K562 (cell line): ENCODE results near the gene ENO3. TPM values are rescaled to one million over a fixed set of nuclear protein-coding genes. Genes with fewer than 3 reads are reported as not detected.

Experiments
- BRD4 ChIP-seq: fragments of 200-600 bp; sonication (generic); IDR thresholded peaks from 2 replicates; pipeline ENCODE4 v1.6.1; 2017; ENCODE audit warnings: inconsistent platforms
- CSDE1 ChIP-seq, 2 experiments: fragments of 450-650 bp; IDR thresholded peaks; 2 replicates each; pipeline ENCODE4 v1.6.1; 2016; ENCODE audit warnings: mild to moderate bottlenecking in 1 of 2
- ETV5 ChIP-seq: sonication (generic); formaldehyde crosslinking; IDR thresholded peaks from 2 replicates; pipeline ENCODE4 v1.4.0; 2020; ENCODE audit warnings: low read depth, mild to moderate bottlenecking, missing genetic modification reagents
- FIP1L1 ChIP-seq: fragments of 200-400 bp; formaldehyde crosslinking; IDR thresholded peaks from 2 replicates; pipeline ENCODE4 v1.6.1; 2018; ENCODE audit warnings: mild to moderate bottlenecking, low read depth, low read length; ENCODE audit not compliant: poor library complexity, severe bottlenecking
- GATA2 ChIP-seq: sonication (generic); formaldehyde crosslinking; IDR thresholded peaks from 2 replicates; pipeline ENCODE4 v1.4.0; 2020; ENCODE audit warnings: mild to moderate bottlenecking, missing genetic modification reagents
- MYC ChIP-seq, 2 experiments: fragments of 250-450 bp in 1 of 2; sonication (Bioruptor Pico) in 1 of 2; IDR thresholded peaks; 2 replicates each; pipeline versions ENCODE4 v1.5.1 to v1.6.1; 2012 to 2021; ENCODE audit warnings: low read depth in 2 of 2, borderline replicate concordance in 1 of 2, improper control_type of control experiment in 1 of 2, low read length in 1 of 2, mild to moderate bottlenecking in 1 of 2, moderate library complexity in 1 of 2
- PHF8 ChIP-seq: fragments of 200-600 bp; sonication (generic); IDR thresholded peaks from 2 replicates; pipeline ENCODE4 v1.6.1; 2012; ENCODE audit warnings: mixed run types, mild to moderate bottlenecking, inconsistent platforms, low read length, moderate library complexity, borderline replicate concordance
- RBBP5 ChIP-seq: fragments of 200-600 bp; sonication (generic); IDR thresholded peaks from 2 replicates; pipeline ENCODE4 v1.6.1; 2012; ENCODE audit warnings: borderline replicate concordance, mild to moderate bottlenecking, low read length, control low read depth, inconsistent platforms; ENCODE audit not compliant: insufficient read depth, poor library complexity, severe bottlenecking
- SRSF1 ChIP-seq: fragments of 200-400 bp; formaldehyde crosslinking; IDR thresholded peaks from 2 replicates; pipeline ENCODE4 v1.6.1; 2017; ENCODE audit warnings: mild to moderate bottlenecking, low read depth, low read length, moderate library complexity
- VEZF1 ChIP-seq: fragments of 200-800 bp; sonication (Bioruptor generic); IDR thresholded peaks from 2 replicates; pipeline ENCODE4 v1.6.1; 2017; ENCODE audit warnings: missing genetic modification characterization, missing compliant biosample characterization
- YY1 ChIP-seq, 3 experiments: IDR thresholded peaks; 2 replicates each; pipeline ENCODE4 v1.6.1; 2011; ENCODE audit warnings: low read length in 2 of 3, mild to moderate bottlenecking in 2 of 3, moderate library complexity in 2 of 3, borderline replicate concordance in 1 of 3, control low read depth in 1 of 3, low read depth in 1 of 3; ENCODE audit not compliant: insufficient read depth in 3 of 3, insufficient replicate concordance in 2 of 3, control insufficient read depth in 1 of 3, insufficient read length in 1 of 3; ENCODE audit errors: extremely low read depth in 1 of 3
- ZNF184 ChIP-seq: sonication (generic); formaldehyde crosslinking; IDR thresholded peaks from 2 replicates; pipeline ENCODE4 v1.5.0; 2020; ENCODE audit warnings: missing genetic modification reagents
- ZNF253 ChIP-seq: fragments of 250-450 bp; sonication (Bioruptor Pico); conservative IDR thresholded peaks from 2 replicates; pipeline ENCODE4 v1.6.1; 2021; ENCODE audit warnings: mild to moderate bottlenecking
- ZNF277 ChIP-seq: fragments of 250-450 bp; sonication (Bioruptor Pico); IDR thresholded peaks from 2 replicates; pipeline ENCODE4 v1.8.0; 2022; ENCODE audit warnings: inconsistent platforms, mild to moderate bottlenecking, moderate library complexity, borderline replicate concordance
- ZNF280B ChIP-seq: fragments of 250-450 bp; sonication (Bioruptor Pico); IDR thresholded peaks from 2 replicates; pipeline ENCODE4 v1.5.1; 2021; ENCODE audit warnings: mild to moderate bottlenecking
- ZNF695 ChIP-seq: fragments of 450-650 bp; formaldehyde crosslinking; IDR thresholded peaks from 2 replicates; pipeline ENCODE4 v1.4.0; 2020; ENCODE audit warnings: mild to moderate bottlenecking, moderate library complexity
- polyA plus RNA-seq, 8 experiments: library from polyadenylated mRNA; depleted of rRNA in 4 of 8; stranded (reverse) in 5 of 8; unstranded in 3 of 8; fragments of >200 nt; fragmentation: Nextera tagmentation in 2 of 8; fragmentation: Illumina TruSeq in 1 of 8; extraction: Ambion mirVana in 2 of 8; extraction: Trizol in 1 of 8; gene quantifications; 2 replicates each; pipeline versions ENCODE4 v1.2.1 to v1.2.3, GENCODE V29; 2011 to 2014; ENCODE audit warnings: inconsistent platforms in 1 of 8, missing spikeins in 1 of 8
- total RNA-seq, 7 experiments: library from RNA; depleted of rRNA in 6 of 7; stranded (reverse); fragments of >200 nt in 6 of 7; fragmentation: Illumina TruSeq in 2 of 7; extraction: Trizol in 2 of 7; gene quantifications; 2 replicates each; pipeline versions ENCODE4 v1.2.1 to v1.2.3, GENCODE V29; 2011 to 2021; ENCODE audit warnings: low replicate concordance in 1 of 7
- TF ChIP-seq, protein P1 (sequence below): sonication (generic); formaldehyde crosslinking; IDR thresholded peaks from 2 replicates; pipeline ENCODE4 v1.8.0; 2022; ENCODE audit warnings: missing genetic modification reagents, mild to moderate bottlenecking, moderate library complexity, borderline replicate concordance
- TF ChIP-seq, protein P2 (sequence below), 3 experiments: IDR thresholded peaks in 2 of 3; conservative IDR thresholded peaks in 1 of 3; 2 replicates each; pipeline ENCODE4 v1.5.1; 2011 to 2012; ENCODE audit warnings: low read length in 3 of 3, mild to moderate bottlenecking in 3 of 3, control low read depth in 2 of 3, improper control_type of control experiment in 1 of 3, inconsistent platforms in 1 of 3, low read depth in 1 of 3, mixed read lengths in 1 of 3, moderate library complexity in 1 of 3; ENCODE audit not compliant: insufficient read depth in 2 of 3

Gene ENO3
- total and polyA plus RNA-seq, 9 of the 15 experiments (the other 6 are each of a cell fraction or from before 2014, with no cell fraction given) = 5.7 to 17.2 (median 9.9) TPM

DNA sequence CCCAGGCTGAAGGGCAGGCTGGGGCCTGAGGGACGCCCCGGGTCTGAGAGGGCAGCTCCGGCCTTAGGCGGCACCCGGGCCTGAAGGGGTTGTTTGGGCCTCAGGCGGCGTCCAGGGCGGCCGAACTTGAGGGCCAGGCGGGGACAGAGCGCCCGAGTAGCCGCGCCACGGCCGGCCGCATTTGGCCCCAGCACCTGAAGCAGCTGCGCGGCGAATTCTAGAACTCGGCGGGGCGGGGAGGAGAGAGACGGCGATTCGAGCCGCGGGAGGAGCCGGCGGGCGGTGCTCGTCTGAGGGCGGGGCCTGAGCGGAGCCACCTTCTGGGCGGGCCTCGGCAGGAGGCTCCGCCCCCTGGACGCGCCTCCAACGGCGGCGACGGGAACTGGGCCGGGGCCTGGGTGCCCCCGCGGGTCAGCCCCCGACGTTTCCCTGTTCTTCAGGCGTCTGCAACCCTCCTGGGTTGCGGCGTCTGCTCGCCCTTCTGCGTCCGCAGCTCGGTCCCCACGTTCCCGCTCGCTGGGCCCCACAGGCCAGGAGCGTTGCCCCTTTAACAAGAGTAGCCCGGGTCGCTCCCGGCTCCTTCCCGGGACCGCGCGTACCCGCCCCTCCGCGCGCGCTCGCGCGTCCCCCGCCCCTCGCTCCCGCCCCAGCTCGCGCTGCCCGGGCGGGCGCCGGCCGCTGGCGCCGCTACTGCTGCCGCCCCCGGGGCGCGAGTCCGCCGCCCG is 46.5 kb downstream of the ENO3 start, which contains the start of the genes INCA1 and KIF1C (continued):
- TF ChIP-seq ZNF695 (CRISPR knock-in tag) (no peak), ZNF277 (no peak), SRSF1 (no peak), YY1 (IDR thresholded peaks at IDR 0.05; ENCODE audit: borderline replicate concordance in 1 of 3, control insufficient read depth in 1 of 3, extremely low read depth in 1 of 3, insufficient read depth in 3 of 3, insufficient read length in 1 of 3, insufficient replicate concordance in 2 of 3, low read depth in 1 of 3, low read length in 2 of 3) (peak in 2 of 3 experiments; percentile 20 to 38), ZNF253 (CRISPR knock-in tag) (no peak), GATA2 (CRISPR knock-in tag) (no peak), ETV5 (CRISPR knock-in tag) (no peak), FIP1L1 (peak; percentile 11), PHF8 (peak; percentile 50; the same call in 1 of the 2 replicates), ZNF184 (CRISPR knock-in tag) (no peak), ZNF280B (CRISPR knock-in tag) (no peak), MYC (IDR thresholded peaks at IDR 0.05; ENCODE audit: low read depth, low read length) (no peak; the same call in 1 of the 2 replicates), MYC (CRISPR knock-in tag; IDR thresholded peaks at IDR 0.05; ENCODE audit: borderline replicate concordance, low read depth) (no peak), BRD4 (no peak), VEZF1 (CRISPR knock-in tag) (peak; percentile 84), CSDE1 (IDR thresholded peaks at IDR 0.05) (no peak), RBBP5 (no peak)
- TF ChIP-seq, protein P1, sequence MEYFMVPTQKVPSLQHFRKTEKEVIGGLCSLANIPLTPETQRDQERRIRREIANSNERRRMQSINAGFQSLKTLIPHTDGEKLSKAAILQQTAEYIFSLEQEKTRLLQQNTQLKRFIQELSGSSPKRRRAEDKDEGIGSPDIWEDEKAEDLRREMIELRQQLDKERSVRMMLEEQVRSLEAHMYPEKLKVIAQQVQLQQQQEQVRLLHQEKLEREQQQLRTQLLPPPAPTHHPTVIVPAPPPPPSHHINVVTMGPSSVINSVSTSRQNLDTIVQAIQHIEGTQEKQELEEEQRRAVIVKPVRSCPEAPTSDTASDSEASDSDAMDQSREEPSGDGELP (CRISPR knock-in tag) = peak; percentile 90
- TF ChIP-seq, protein P2, sequence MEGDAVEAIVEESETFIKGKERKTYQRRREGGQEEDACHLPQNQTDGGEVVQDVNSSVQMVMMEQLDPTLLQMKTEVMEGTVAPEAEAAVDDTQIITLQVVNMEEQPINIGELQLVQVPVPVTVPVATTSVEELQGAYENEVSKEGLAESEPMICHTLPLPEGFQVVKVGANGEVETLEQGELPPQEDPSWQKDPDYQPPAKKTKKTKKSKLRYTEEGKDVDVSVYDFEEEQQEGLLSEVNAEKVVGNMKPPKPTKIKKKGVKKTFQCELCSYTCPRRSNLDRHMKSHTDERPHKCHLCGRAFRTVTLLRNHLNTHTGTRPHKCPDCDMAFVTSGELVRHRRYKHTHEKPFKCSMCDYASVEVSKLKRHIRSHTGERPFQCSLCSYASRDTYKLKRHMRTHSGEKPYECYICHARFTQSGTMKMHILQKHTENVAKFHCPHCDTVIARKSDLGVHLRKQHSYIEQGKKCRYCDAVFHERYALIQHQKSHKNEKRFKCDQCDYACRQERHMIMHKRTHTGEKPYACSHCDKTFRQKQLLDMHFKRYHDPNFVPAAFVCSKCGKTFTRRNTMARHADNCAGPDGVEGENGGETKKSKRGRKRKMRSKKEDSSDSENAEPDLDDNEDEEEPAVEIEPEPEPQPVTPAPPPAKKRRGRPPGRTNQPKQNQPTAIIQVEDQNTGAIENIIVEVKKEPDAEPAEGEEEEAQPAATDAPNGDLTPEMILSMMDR (IDR thresholded peaks at IDR 0.05 in 2 of 3, conservative IDR thresholded peaks at IDR 0.05 in 1 of 3; ENCODE audit: insufficient read depth in 2 of 3, low read depth in 1 of 3, low read length in 3 of 3) = no peak
